Mesenchymal stem cell (in vitro differentiated cells and primary cell): ENCODE data around the gene CENPK.
A peak's percentile ranks its signal among the peaks of the same experiment; 100 is the strongest.

Experiments
- DNase-seq: peaks from one replicate; pipeline ENCODE4 v3.0.0-alpha.2; 2013
- H2AFZ ChIP-seq: one replicate; pipeline ENCODE4 v1.6.1; 2013; ENCODE audit warnings: low read depth, mild to moderate bottlenecking, control low read depth, inconsistent platforms, low read length, moderate library complexity
- H2AK5ac ChIP-seq: 2 replicates; pipeline ENCODE4 v1.6.1; 2013; ENCODE audit warnings: low read length, moderate library complexity, mild to moderate bottlenecking, inconsistent platforms; ENCODE audit not compliant: severe bottlenecking
- H2BK120ac ChIP-seq: one replicate; pipeline ENCODE4 v1.6.1; 2013; ENCODE audit warnings: low read depth, mild to moderate bottlenecking, inconsistent platforms, low read length, moderate library complexity
- H2BK12ac ChIP-seq, 2 experiments: one replicate each; pipeline ENCODE4 v1.6.1; 2013; ENCODE audit warnings: inconsistent platforms in 2 of 2, low read length in 2 of 2, mild to moderate bottlenecking in 2 of 2, moderate library complexity in 2 of 2, control low read depth in 1 of 2
- H2BK15ac ChIP-seq: one replicate; pipeline ENCODE4 v1.6.1; 2013; ENCODE audit warnings: mild to moderate bottlenecking, low read depth, inconsistent platforms; ENCODE audit not compliant: poor library complexity, severe bottlenecking
- H2BK5ac ChIP-seq: 2 replicates; pipeline ENCODE4 v1.6.1; 2013; ENCODE audit warnings: low read depth, mild to moderate bottlenecking, low read length, control low read depth, inconsistent platforms; ENCODE audit not compliant: poor library complexity, severe bottlenecking
- H3K14ac ChIP-seq, 2 experiments: one replicate each; pipeline ENCODE4 v1.6.1; 2013; ENCODE audit warnings: inconsistent platforms in 2 of 2, low read length in 2 of 2, control low read depth in 1 of 2, mild to moderate bottlenecking in 1 of 2, moderate library complexity in 1 of 2
- H3K18ac ChIP-seq, 2 experiments: one replicate each; pipeline ENCODE4 v1.6.1; 2013; ENCODE audit warnings: inconsistent platforms in 2 of 2, low read length in 2 of 2, control low read depth in 1 of 2, low read depth in 1 of 2, mild to moderate bottlenecking in 1 of 2
- H3K23ac ChIP-seq, 2 experiments: one replicate each; pipeline ENCODE4 v1.6.1; 2013; ENCODE audit warnings: inconsistent platforms in 2 of 2, low read length in 2 of 2, mild to moderate bottlenecking in 2 of 2, moderate library complexity in 2 of 2, control low read depth in 1 of 2
- H3K27ac ChIP-seq: 2 replicates; pipeline ENCODE4 v1.5.1; 2013; ENCODE audit warnings: mild to moderate bottlenecking, moderate library complexity, low read length, control low read depth, inconsistent platforms; ENCODE audit not compliant: poor library complexity, severe bottlenecking
- H3K27me3 ChIP-seq, 2 experiments: 2 replicates each; pipeline versions ENCODE4 v1.6.1 to v1.7.0; 2013; ENCODE audit warnings: low read length in 2 of 2, mild to moderate bottlenecking in 2 of 2, moderate library complexity in 2 of 2, control low read depth in 1 of 2, inconsistent platforms in 1 of 2; ENCODE audit not compliant: control insufficient read depth in 1 of 2, insufficient read depth in 1 of 2
- H3K36me3 ChIP-seq, 2 experiments: 2 replicates each; pipeline versions ENCODE4 v1.6.1 to v1.7.0; 2013; ENCODE audit warnings: low read length in 2 of 2, control low read depth in 1 of 2, inconsistent platforms in 1 of 2, low read depth in 1 of 2, mild to moderate bottlenecking in 1 of 2; ENCODE audit not compliant: insufficient read depth in 2 of 2, control insufficient read depth in 1 of 2
- H3K4ac ChIP-seq, 2 experiments: one replicate each; pipeline ENCODE4 v1.6.1; 2013; ENCODE audit warnings: inconsistent platforms in 2 of 2, low read length in 2 of 2, mild to moderate bottlenecking in 2 of 2, moderate library complexity in 2 of 2, control low read depth in 1 of 2, low read depth in 1 of 2
- H3K4me1 ChIP-seq: 2 replicates; pipeline ENCODE4 v1.6.1; 2013; ENCODE audit warnings: low read depth, low read length, control low read depth; ENCODE audit not compliant: control insufficient read depth, insufficient read depth
- H3K4me2 ChIP-seq: 2 replicates; pipeline ENCODE4 v1.6.1; 2013; ENCODE audit warnings: low read length, mild to moderate bottlenecking, inconsistent platforms; ENCODE audit not compliant: poor library complexity, severe bottlenecking
- H3K4me3 ChIP-seq, 2 experiments: 2 replicates each; pipeline versions ENCODE4 v1.5.1 to v1.7.0; 2013; ENCODE audit warnings: low read length in 2 of 2, mild to moderate bottlenecking in 2 of 2, control low read depth in 1 of 2, low read depth in 1 of 2; ENCODE audit not compliant: insufficient read depth in 1 of 2
- H3K79me1 ChIP-seq: replicated peaks from 2 replicates; pipeline ENCODE4 v1.6.1; 2013; ENCODE audit warnings: mild to moderate bottlenecking, control low read depth, low read length, inconsistent platforms; ENCODE audit not compliant: poor library complexity, severe bottlenecking
- H3K9ac ChIP-seq: 2 replicates; pipeline ENCODE4 v1.7.0; 2013; ENCODE audit warnings: mild to moderate bottlenecking, low read length, moderate library complexity
- H3K9me3 ChIP-seq: 2 replicates; pipeline ENCODE4 v1.7.0; 2013; ENCODE audit warnings: mild to moderate bottlenecking, low read length; ENCODE audit not compliant: control insufficient read depth
- H4K8ac ChIP-seq: one replicate; pipeline ENCODE4 v1.6.1; 2013; ENCODE audit warnings: inconsistent platforms, mild to moderate bottlenecking, low read length, moderate library complexity
- H4K91ac ChIP-seq: one replicate; pipeline ENCODE4 v1.6.1; 2013; ENCODE audit warnings: mild to moderate bottlenecking, low read length, inconsistent platforms
- WGBS: methylation state at CpG from one replicate; pipeline ENCODE4 v1.1.7; 2013; ENCODE audit warnings: mixed read lengths; 5-methylcytosine and 5-hydroxymethylcytosine counted together

Gene CENPK

DNA sequence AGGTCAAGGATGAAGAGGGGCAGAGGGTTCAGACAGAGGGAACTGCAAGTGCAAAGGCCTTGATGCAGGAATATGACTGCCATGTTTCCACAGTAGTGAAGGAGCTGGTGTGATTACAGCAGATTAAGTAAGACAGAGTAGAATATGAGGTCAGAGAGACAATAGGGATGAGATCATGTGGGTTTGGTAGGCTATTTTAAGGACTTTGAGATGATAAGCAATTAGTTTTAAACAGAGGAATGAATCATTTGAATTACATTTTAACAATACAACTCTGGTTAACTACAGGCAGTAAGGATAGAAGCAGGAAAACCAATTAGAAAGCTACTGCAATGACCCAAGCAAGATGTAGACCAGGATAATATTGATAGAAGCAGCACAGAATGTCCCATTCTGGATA, 7.7 kb downstream of the CENPK start:
- H4K8ac ChIP-seq: no peak overlapping the region
- no peak overlapping the region for H2BK15ac ChIP-seq
- H3K4ac ChIP-seq: no peak overlapping the region
- H3K27me3 ChIP-seq: no peaks in the 10 kb centered on the region
- no peak overlapping the region for H3K27ac ChIP-seq
- no peak overlapping the region for H2AFZ ChIP-seq
- H2BK12ac ChIP-seq: no peak overlapping the region
- H3K9ac ChIP-seq: no peak overlapping the region
- H4K91ac ChIP-seq: no peak overlapping the region
- DNase-seq: peak; percentile 8
- peaks cover 0 to 14% of the 10 kb centered on the region in 2 experiments for H3K36me3 ChIP-seq
- no peak overlapping the region for H3K14ac ChIP-seq
- H3K9me3 ChIP-seq: no peaks in the 10 kb centered on the region
- H3K79me1 ChIP-seq: peaks cover 3% of the 10 kb centered on the region
- H3K4me2 ChIP-seq: no peak overlapping the region
- H2AK5ac ChIP-seq: no peak overlapping the region
- H3K4me3 ChIP-seq: no peak overlapping the region
- H3K23ac ChIP-seq: no peak overlapping the region
- no peak overlapping the region for H3K18ac ChIP-seq
- no peak overlapping the region for H2BK120ac ChIP-seq
- H3K4me1 ChIP-seq: no peaks in the 10 kb centered on the region
- no peak overlapping the region for H2BK5ac ChIP-seq

DNA sequence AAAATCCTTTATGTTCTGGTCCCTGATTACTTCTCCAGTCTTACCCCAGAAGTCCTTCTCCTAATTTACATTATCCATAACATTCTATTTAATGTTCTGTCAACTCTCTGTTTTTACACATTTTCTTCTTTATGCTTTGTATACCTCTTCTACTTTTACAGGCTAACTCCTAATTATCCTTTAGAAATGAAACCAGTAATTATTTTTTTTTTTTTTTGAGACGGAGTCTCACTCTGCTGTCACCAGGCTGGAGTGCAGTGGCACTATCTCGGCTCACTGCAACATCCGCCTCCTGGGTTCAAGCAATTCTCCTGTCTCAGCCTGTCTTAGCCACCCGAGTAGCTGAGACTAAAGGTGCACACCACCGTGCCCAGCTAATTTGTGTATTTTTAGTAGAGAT, 9.0 kb downstream of the CENPK start:
- Histone ChIP-seq H2BK15ac (no peak overlapping the region), H3K9ac (no peak overlapping the region), H3K9me3 (no peaks in the 10 kb centered on the region), H2AK5ac (no peak overlapping the region), H3K79me1 (peaks cover 4% of the 10 kb centered on the region), H3K4me2 (no peak overlapping the region), H2BK5ac (no peak overlapping the region), H3K4me3 (no peak overlapping the region), H3K4me1 (no peaks in the 10 kb centered on the region), H3K27me3 (no peaks in the 10 kb centered on the region), H4K8ac (peak overlapping the region; percentile 54), H2AFZ (no peak overlapping the region), H3K23ac (no peak overlapping the region), H3K14ac (no peak overlapping the region), H3K4ac (no peak overlapping the region), H3K18ac (no peak overlapping the region), H3K36me3 (peaks cover 0 to 17% of the 10 kb centered on the region in 2 experiments), H4K91ac (no peak overlapping the region), H3K27ac (no peak overlapping the region), H2BK120ac (no peak overlapping the region), H2BK12ac (no peak overlapping the region)
- 84% methylated on average over 5 of the region's 5 CpGs for WGBS
- DNase-seq: no peak

DNA sequence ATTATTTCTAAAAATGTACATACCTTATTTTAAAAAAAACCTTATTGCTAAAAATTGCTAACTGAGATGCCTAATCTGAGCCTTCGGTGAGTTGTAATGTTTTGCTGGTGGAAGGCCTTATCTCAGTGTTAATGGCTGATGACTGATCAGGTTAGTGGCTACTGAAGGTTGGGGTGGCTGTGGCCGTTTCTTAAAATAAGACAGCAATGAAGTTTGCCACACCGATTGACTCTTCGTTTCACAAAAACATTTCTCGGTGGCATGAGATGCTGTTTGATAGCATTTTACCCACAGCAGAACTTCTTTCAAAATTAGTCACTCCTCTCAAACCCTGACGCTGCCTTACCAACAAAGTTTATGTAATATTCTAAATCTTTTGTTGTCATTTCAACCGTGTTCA, 14.7 kb downstream of the CENPK start:
- Histone ChIP-seq H3K9ac (no peak overlapping the region), H3K4me2 (no peak overlapping the region), H4K91ac (no peak overlapping the region), H3K27me3 (no peaks in the 10 kb centered on the region), H2AK5ac (no peak overlapping the region), H3K36me3 (peaks cover 0 to 17% of the 10 kb centered on the region in 2 experiments), H3K27ac (no peak overlapping the region), H3K4me1 (no peaks in the 10 kb centered on the region), H3K4me3 (no peak overlapping the region), H2BK5ac (no peak overlapping the region), H2BK15ac (no peak overlapping the region), H4K8ac (no peak overlapping the region), H3K18ac (no peak overlapping the region), H3K14ac (no peak overlapping the region), H3K79me1 (peaks cover 3% of the 10 kb centered on the region), H2AFZ (no peak overlapping the region), H3K4ac (no peak overlapping the region), H3K9me3 (no peaks in the 10 kb centered on the region), H2BK12ac (no peak overlapping the region), H3K23ac (no peak overlapping the region), H2BK120ac (no peak overlapping the region)
- WGBS: 98% methylated on average over 7 of the region's 7 CpGs
- DNase-seq: no peak

DNA sequence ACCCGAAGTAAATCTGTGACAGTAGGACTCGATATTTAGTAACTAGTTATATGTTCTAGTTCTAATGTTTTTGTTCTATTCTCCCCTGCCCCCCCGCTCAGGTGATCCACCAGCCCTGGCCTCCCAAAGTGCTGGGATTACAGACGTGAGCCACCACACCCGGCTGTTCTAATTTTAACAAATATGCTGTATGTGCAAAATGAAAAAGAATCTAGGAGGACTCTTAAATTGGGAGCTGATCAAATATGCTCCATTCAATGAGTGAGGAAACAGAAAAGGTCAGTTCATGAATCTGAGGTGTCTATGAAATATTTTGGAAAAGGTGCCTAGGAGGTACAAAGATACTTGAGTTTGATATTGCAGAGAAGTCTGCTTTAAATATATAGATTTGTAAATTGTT, 16.8 kb downstream of the CENPK start:
- Histone ChIP-seq H4K91ac (no peak overlapping the region), H3K27ac (no peak overlapping the region), H3K14ac (no peak overlapping the region), H2AK5ac (no peak overlapping the region), H2BK120ac (no peak overlapping the region), H3K4me1 (no peaks in the 10 kb centered on the region), H4K8ac (no peak overlapping the region), H2BK15ac (no peak overlapping the region), H3K18ac (no peak overlapping the region), H3K9me3 (no peaks in the 10 kb centered on the region), H2AFZ (no peak overlapping the region), H2BK5ac (no peak overlapping the region), H3K36me3 (peaks cover 0 to 27% of the 10 kb centered on the region in 2 experiments), H3K9ac (no peak overlapping the region), H3K79me1 (peaks cover 3% of the 10 kb centered on the region), H3K4me2 (no peak overlapping the region), H3K4me3 (no peak overlapping the region), H3K4ac (no peak overlapping the region), H2BK12ac (no peak overlapping the region), H3K23ac (no peak overlapping the region), H3K27me3 (no peaks in the 10 kb centered on the region)
- 95% methylated on average over 4 of the region's 5 CpGs for WGBS
- no peak for DNase-seq
